IMR-90 (cell line): Measurements from ENCODE around the gene PATJ. TPM values are rescaled to one million over a fixed set of nuclear protein-coding genes. Genes with fewer than 3 reads are reported as not detected.

Experiments
- ATAC-seq: fragments of 200-7000 bp; cut with Tn5 transposase; 2 replicates; pipeline ENCODE4 v1.9.1; 2020; ENCODE audit warnings: low read depth, mild to moderate bottlenecking, moderate library complexity
- BruUV-seq: library from RNA; stranded (reverse); fragments of 400-500 nt; replicated peaks from 2 replicates; lab custom pipeline; 2021; lab: Mats Ljungman, UMichigan
- CTCF ChIA-PET: fragments of 300-600 bp; formaldehyde crosslinking; extraction: SDS; loops from one replicate; lab custom pipeline; 2021; ENCODE audit warnings: antibody characterized with exemption; lab: Yijun Ruan, JAX
- POLR2A ChIA-PET: fragments of 300-600 bp; sonication (Branson Sonifier 250); formaldehyde crosslinking; loops from one replicate; lab custom pipeline; 2022; ENCODE audit warnings: antibody characterized with exemption; ENCODE audit not compliant: unreplicated experiment; lab: Charles Lee
- DNase-seq: peaks from one replicate; pipeline ENCODE4 v3.0.0; 2013
- H2AFZ ChIP-seq: replicated peaks from 2 replicates; pipeline ENCODE3; 2013; ENCODE audit warnings: low read length, mild to moderate bottlenecking; ENCODE audit not compliant: poor library complexity
- H2AK5ac ChIP-seq: 2 replicates; pipeline ENCODE4 v1.6.1; 2013; ENCODE audit warnings: low read depth, low read length, inconsistent platforms
- H2AK9ac ChIP-seq: replicated peaks from 2 replicates; pipeline ENCODE3; 2013; ENCODE audit warnings: mild to moderate bottlenecking, low read depth, low read length, moderate library complexity; ENCODE audit not compliant: poor library complexity
- H2BK120ac ChIP-seq: 2 replicates; pipeline ENCODE4 v1.6.1; 2013; ENCODE audit warnings: low read depth, low read length, inconsistent platforms
- H2BK15ac ChIP-seq: 3 replicates; pipeline ENCODE4 v1.6.1; 2013; ENCODE audit warnings: low read depth, low read length, inconsistent platforms
- H2BK20ac ChIP-seq: 2 replicates; pipeline ENCODE4 v1.6.1; 2013; ENCODE audit warnings: low read depth, mild to moderate bottlenecking, inconsistent platforms, low read length, moderate library complexity
- H2BK5ac ChIP-seq: 2 replicates; pipeline ENCODE4 v1.6.1; 2013; ENCODE audit warnings: mild to moderate bottlenecking, low read depth, low read length, inconsistent platforms; ENCODE audit not compliant: poor library complexity, severe bottlenecking
- H3K14ac ChIP-seq: replicated peaks from 2 replicates; pipeline ENCODE4 v1.6.1; 2013; ENCODE audit warnings: low read depth, low read length, inconsistent platforms
- H3K18ac ChIP-seq: 2 replicates; pipeline ENCODE4 v1.6.1; 2013; ENCODE audit warnings: low read depth, low read length, control low read depth
- H3K23ac ChIP-seq: 2 replicates; pipeline ENCODE4 v1.6.1; 2013; ENCODE audit warnings: low read depth, low read length, inconsistent platforms
- H3K27ac ChIP-seq: 2 replicates; pipeline ENCODE4 v1.5.1; 2013; ENCODE audit warnings: mild to moderate bottlenecking, control low read depth, low read length; ENCODE audit not compliant: insufficient read depth
- H3K27me3 ChIP-seq: 2 replicates; pipeline ENCODE4 v1.6.1; 2013; ENCODE audit warnings: low read length; ENCODE audit not compliant: control insufficient read depth, insufficient read depth
- H3K36me3 ChIP-seq: 2 replicates; pipeline ENCODE4 v1.6.1; 2013; ENCODE audit warnings: low read length, mixed read lengths; ENCODE audit not compliant: control insufficient read depth, insufficient read depth
- H3K4ac ChIP-seq: 2 replicates; pipeline ENCODE4 v1.6.1; 2013; ENCODE audit warnings: low read depth, low read length, inconsistent platforms
- H3K4me1 ChIP-seq: 2 replicates; pipeline ENCODE4 v1.6.1; 2013; ENCODE audit warnings: low read length, mixed read lengths; ENCODE audit not compliant: control insufficient read depth, insufficient read depth
- H3K4me2 ChIP-seq: 2 replicates; pipeline ENCODE4 v1.6.1; 2013; ENCODE audit warnings: low read depth, mild to moderate bottlenecking, control low read depth, low read length, moderate library complexity
- H3K4me3 ChIP-seq: 2 replicates; pipeline ENCODE4 v1.5.1; 2013; ENCODE audit warnings: low read depth, mild to moderate bottlenecking, control low read depth, low read length, moderate library complexity; ENCODE audit not compliant: insufficient read depth
- H3K56ac ChIP-seq: 2 replicates; pipeline ENCODE4 v1.6.1; 2013; ENCODE audit warnings: low read length, inconsistent platforms; ENCODE audit not compliant: insufficient read depth; ENCODE audit errors: extremely low read depth
- H3K79me1 ChIP-seq, 2 experiments: 2 replicates each; pipeline ENCODE4 v1.6.1; 2013; ENCODE audit warnings: low read length in 2 of 2, inconsistent platforms in 1 of 2, low read depth in 1 of 2
- H3K9ac ChIP-seq: 2 replicates; pipeline ENCODE4 v1.6.1; 2013; ENCODE audit warnings: low read depth, low read length, control low read depth
- H3K9me1 ChIP-seq: 2 replicates; pipeline ENCODE4 v1.6.1; 2013; ENCODE audit warnings: low read length, inconsistent platforms; ENCODE audit not compliant: insufficient read depth
- H3K9me3 ChIP-seq: 2 replicates; pipeline ENCODE4 v1.6.1; 2013; ENCODE audit warnings: low read length; ENCODE audit not compliant: control insufficient read depth, insufficient read depth
- H4K20me1 ChIP-seq: 2 replicates; pipeline ENCODE4 v1.6.1; 2013; ENCODE audit warnings: low read length, inconsistent platforms; ENCODE audit not compliant: insufficient read depth
- H4K5ac ChIP-seq: 2 replicates; pipeline ENCODE4 v1.6.1; 2013; ENCODE audit warnings: mild to moderate bottlenecking, low read depth, low read length, control low read depth
- H4K8ac ChIP-seq, 2 experiments: 2 replicates each; pipeline ENCODE4 v1.6.1; 2013; ENCODE audit warnings: low read depth in 2 of 2, low read length in 2 of 2, control low read depth in 1 of 2, inconsistent platforms in 1 of 2
- H4K91ac ChIP-seq: 2 replicates; pipeline ENCODE4 v1.6.1; 2013; ENCODE audit warnings: low read depth, low read length, inconsistent platforms; ENCODE audit not compliant: insufficient read depth
- POLR2A ChIP-seq: IDR thresholded peaks from 2 replicates; pipeline ENCODE4 v1.6.1; 2012; ENCODE audit warnings: mild to moderate bottlenecking, low read depth, low read length
- RAD21 ChIP-seq: IDR thresholded peaks from 2 replicates; pipeline ENCODE4 v1.6.1; 2012; ENCODE audit warnings: low read length, improper control_type of control experiment
- RCOR1 ChIP-seq: IDR thresholded peaks from 2 replicates; pipeline ENCODE4 v1.6.1; 2012; ENCODE audit warnings: mild to moderate bottlenecking, low read length, improper control_type of control experiment; ENCODE audit not compliant: insufficient replicate concordance
- USF2 ChIP-seq: fragments of 150-350 bp; IDR thresholded peaks from 2 replicates; pipeline ENCODE4 v1.6.1; 2017; ENCODE audit warnings: mild to moderate bottlenecking, antibody characterized with exemption, low read length, low read depth
- WGBS, 2 experiments: methylation state at CpG; one replicate each; pipeline versions ENCODE4 v1.1.5 to v1.1.7; 2013; ENCODE audit warnings: missing lambda C conversion rate in 2 of 2; ENCODE audit not compliant: insufficient read length in 1 of 2; ENCODE audit errors: extremely low coverage in 2 of 2; 5-methylcytosine and 5-hydroxymethylcytosine counted together
- dilution Hi-C: fragments of 300-500 bp; cut with HindIII; formaldehyde crosslinking; loops from one replicate; pipeline ENCODE4 v1.14.3; 2018; ENCODE audit warnings: low sequenced_read_pairs; ENCODE audit not compliant: unreplicated experiment
- in situ Hi-C: fragments of 300-500 bp; cut with MboI; formaldehyde crosslinking; loops from 3 replicates; pipeline ENCODE4 v1.14.3; 2019; ENCODE audit warnings: low sequenced_read_pairs, inconsistent platforms, mixed read lengths
- intact Hi-C: fragments of 100-400 bp; cut with micrococcal nuclease; formaldehyde crosslinking; loops from 2 replicates; pipeline ENCODE4 v1.10.0; 2022
- polyA plus RNA-seq, 3 experiments: library from polyadenylated mRNA; depleted of rRNA; stranded (reverse); fragments of >200 nt; gene quantifications; 2 replicates each; pipeline ENCODE4 v1.2.3, GENCODE V29; 2012; ENCODE audit warnings: low replicate concordance in 1 of 3
- total RNA-seq: library from RNA; depleted of rRNA; stranded (reverse); fragments of >200 nt; gene quantifications from 2 replicates; pipeline ENCODE4 v1.2.3, GENCODE V29; 2012

The PATJ gene
- total and polyA plus RNA-seq, 2 of the 4 experiments (the other 2 are of a cell fraction) = 2.0 to 3.4 TPM

GRCh38 chr1:62207187-62207586, 464.9 kb downstream of the PATJ start:
- Histone ChIP-seq H3K4ac (no peak overlapping the region), H3K9me1 (no peaks in the 10 kb centered on the region), H2BK5ac (no peak overlapping the region), H2BK15ac (no peak overlapping the region), H4K5ac (no peak overlapping the region), H3K56ac (no peak overlapping the region), H3K4me2 (no peak overlapping the region), H3K18ac (no peak overlapping the region), H3K23ac (no peak overlapping the region), H3K14ac (no peak overlapping the region), H4K91ac (no peak overlapping the region), H3K27me3 (no peaks in the 10 kb centered on the region), H4K20me1 (no peaks in the 10 kb centered on the region), H3K4me1 (no peaks in the 10 kb centered on the region), H3K9ac (no peak overlapping the region), H2AFZ (no peak overlapping the region), H2AK9ac (no peak overlapping the region), H2BK20ac (no peak overlapping the region), H3K4me3 (no peak overlapping the region), H2BK120ac (no peak overlapping the region), H3K9me3 (peaks cover 8% of the 10 kb centered on the region; the same call in 1 of the 2 replicates), H4K8ac (no peak overlapping the region), H3K27ac (no peak overlapping the region), H3K36me3 (no peaks in the 10 kb centered on the region), H3K79me1 (no peaks in the 10 kb centered on the region), H2AK5ac (no peak overlapping the region)
- in situ Hi-C loops = no loop called here
- intact Hi-C loops = no loop called here
- TF ChIP-seq RAD21 (no peak), POLR2A (no peak), USF2 (no peak), RCOR1 (no peak)
- DNase-seq (no peak), ATAC-seq (no peak)
- CTCF ChIA-PET = no interaction called here
- POLR2A ChIA-PET = no interaction called here
- dilution Hi-C loops = no loop called here
- no CpG with 5 or more reads among the region's 2 CpGs for WGBS, 2 experiments
- BruUV-seq = no TSS peak
